Activated naive CD4-positive, alpha-beta T cell treated with anti-CD3 and anti-CD28 coated beads, Interleukin-2, amount 50 U/mL, for 24 hours (primary cell): ENCODE results near the gene GATA3.

Experiments used
- H3K27ac Mint-ChIP-seq: one replicate; pipeline ENCODE4 v1.8.0; 2021; ENCODE audit warnings: mild to moderate bottlenecking, mixed read lengths
- H3K27me3 Mint-ChIP-seq: one replicate; pipeline ENCODE4 v1.8.0; 2021; ENCODE audit warnings: mixed read lengths
- H3K36me3 Mint-ChIP-seq: one replicate; pipeline ENCODE4 v1.8.0; 2021; ENCODE audit warnings: mixed read lengths
- H3K4me1 Mint-ChIP-seq: one replicate; pipeline ENCODE4 v1.8.0; 2021; ENCODE audit warnings: mixed read lengths
- H3K4me3 Mint-ChIP-seq: one replicate; pipeline ENCODE4 v1.8.0; 2021; ENCODE audit warnings: mild to moderate bottlenecking, mixed read lengths
- H3K9me3 Mint-ChIP-seq: one replicate; pipeline ENCODE4 v1.8.0; 2021; ENCODE audit warnings: mixed read lengths

The GATA3 gene

GRCh38 chr10:8065651-8066050 lies 11.2 kb downstream of the GATA3 start:
- peak overlapping the region; percentile 73 for H3K4me3 Mint-ChIP-seq
- H3K27me3 Mint-ChIP-seq, result no peaks in the 10 kb centered on the region
- H3K4me1 Mint-ChIP-seq, result peaks cover 84% of the 10 kb centered on the region
- no peaks in the 10 kb centered on the region for H3K9me3 Mint-ChIP-seq
- H3K36me3 Mint-ChIP-seq, result peaks cover 29% of the 10 kb centered on the region
- peak overlapping the region; percentile 93 for H3K27ac Mint-ChIP-seq

GRCh38 chr10:8066124-8066523 lies 11.6 kb downstream of the GATA3 start:
- Mint-ChIP-seq H3K27me3 (no peaks in the 10 kb centered on the region), H3K36me3 (peaks cover 32% of the 10 kb centered on the region), H3K4me1 (peaks cover 84% of the 10 kb centered on the region), H3K4me3 (peak overlapping the region; percentile 73), H3K9me3 (no peaks in the 10 kb centered on the region), H3K27ac (peak overlapping the region; percentile 93)

GRCh38 chr10:8066797-8067196 lies 12.3 kb downstream of the GATA3 start:
- peak overlapping the region; percentile 93 for H3K27ac Mint-ChIP-seq
- no peak overlapping the region for H3K4me3 Mint-ChIP-seq
- H3K27me3 Mint-ChIP-seq, result no peaks in the 10 kb centered on the region
- H3K4me1 Mint-ChIP-seq, result peaks cover 86% of the 10 kb centered on the region
- peaks cover 33% of the 10 kb centered on the region for H3K36me3 Mint-ChIP-seq
- no peaks in the 10 kb centered on the region for H3K9me3 Mint-ChIP-seq

DNA sequence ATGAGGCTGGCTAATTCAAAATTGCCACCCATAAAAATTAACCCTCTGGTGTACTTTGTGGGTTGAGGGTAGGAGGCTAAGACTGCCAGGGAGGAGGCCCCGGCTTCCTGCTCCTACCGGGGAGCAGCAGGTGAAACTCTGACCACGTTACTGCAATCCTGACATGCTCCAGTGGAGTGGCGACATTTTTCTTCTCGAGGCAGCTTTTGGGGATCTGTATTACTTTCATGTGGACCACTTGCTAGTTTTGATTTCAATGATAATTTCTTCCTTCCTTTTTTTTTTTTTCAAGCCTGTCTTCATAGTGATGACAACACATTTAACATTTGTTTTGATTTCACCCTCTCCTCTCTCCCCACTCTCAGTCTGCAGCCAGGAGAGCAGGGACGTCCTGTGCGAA lies 14.6 kb downstream of the GATA3 start:
- no peak overlapping the region for H3K4me3 Mint-ChIP-seq
- peaks cover 43% of the 10 kb centered on the region for H3K36me3 Mint-ChIP-seq
- H3K27ac Mint-ChIP-seq, result peak overlapping the region; percentile 55
- H3K4me1 Mint-ChIP-seq, result peaks cover 84% of the 10 kb centered on the region
- H3K27me3 Mint-ChIP-seq, result no peaks in the 10 kb centered on the region
- H3K9me3 Mint-ChIP-seq, result no peaks in the 10 kb centered on the region

DNA sequence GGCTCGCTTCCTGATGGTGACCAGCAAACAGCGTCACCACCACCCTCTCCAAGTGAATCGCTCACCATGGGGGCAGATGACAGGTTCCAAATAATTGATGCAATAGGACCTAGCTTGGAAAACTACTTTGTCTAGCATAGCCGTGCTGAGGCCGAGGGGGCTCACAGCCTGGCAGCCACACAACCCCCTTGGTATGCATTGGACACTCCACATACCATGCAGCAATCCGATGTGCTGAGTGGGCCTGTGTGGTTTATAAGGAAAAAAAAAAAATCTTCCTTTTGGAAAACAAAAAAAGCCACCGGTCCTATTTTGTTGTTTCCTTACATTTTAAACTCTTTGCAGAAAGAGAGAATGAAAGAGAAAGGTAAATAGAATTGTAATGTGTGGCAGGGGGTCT lies 15.1 kb downstream of the GATA3 start:
- Mint-ChIP-seq H3K9me3 (no peaks in the 10 kb centered on the region), H3K4me3 (no peak overlapping the region), H3K27ac (no peak overlapping the region), H3K27me3 (no peaks in the 10 kb centered on the region), H3K36me3 (peaks cover 41% of the 10 kb centered on the region), H3K4me1 (peaks cover 82% of the 10 kb centered on the region)

DNA sequence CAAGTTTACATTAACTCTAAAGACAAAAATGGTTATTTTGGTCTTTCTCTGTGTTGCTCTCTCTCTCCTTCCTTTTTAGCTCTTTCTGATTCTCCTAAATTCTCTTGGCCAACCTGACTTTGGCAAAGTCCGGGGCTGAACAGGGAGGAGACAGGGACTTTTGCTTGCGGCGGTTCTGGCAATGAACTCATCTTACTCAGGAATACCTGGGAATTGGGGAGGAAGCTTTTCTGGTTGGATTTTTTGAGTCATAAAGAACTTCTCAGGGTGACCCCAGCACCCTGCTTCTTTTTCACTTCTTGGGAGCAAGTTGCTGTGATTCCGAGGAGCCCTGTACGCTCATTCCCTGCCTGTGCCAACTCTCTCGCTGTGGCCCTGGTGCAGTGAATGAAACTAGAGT lies 16.0 kb downstream of the GATA3 start:
- H3K27ac Mint-ChIP-seq, result peak overlapping the region; percentile 88
- peaks cover 82% of the 10 kb centered on the region for H3K4me1 Mint-ChIP-seq

DNA sequence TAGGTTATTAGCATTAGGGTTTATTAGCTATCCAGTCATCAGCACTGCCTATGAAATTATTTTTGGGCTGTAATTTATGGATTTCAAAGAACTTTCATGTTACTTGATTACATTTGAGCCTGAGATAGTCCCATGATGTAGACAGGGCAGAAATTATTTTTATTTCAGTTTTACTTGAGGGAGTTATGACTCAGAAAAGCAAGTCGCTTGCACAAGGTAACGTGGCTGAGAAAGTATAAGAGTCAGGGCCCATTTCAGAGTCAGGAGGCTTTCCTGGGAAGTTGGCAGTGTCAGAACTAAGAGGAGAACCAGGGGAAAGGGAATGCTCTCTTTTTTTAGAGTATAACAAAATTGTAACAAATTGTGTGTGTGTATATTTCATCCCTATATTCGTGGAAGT lies 16.5 kb downstream of the GATA3 start:
- H3K27me3 Mint-ChIP-seq, result no peaks in the 10 kb centered on the region
- H3K4me1 Mint-ChIP-seq, result peaks cover 80% of the 10 kb centered on the region
- H3K36me3 Mint-ChIP-seq, result peaks cover 41% of the 10 kb centered on the region
- no peak overlapping the region for H3K4me3 Mint-ChIP-seq
- H3K27ac Mint-ChIP-seq, result peak overlapping the region; percentile 88
- H3K9me3 Mint-ChIP-seq, result no peaks in the 10 kb centered on the region

More for the DNA sequence above, 16.0 kb downstream of the GATA3 start:
- Mint-ChIP-seq H3K36me3 (peaks cover 43% of the 10 kb centered on the region), H3K4me3 (no peak overlapping the region), H3K9me3 (no peaks in the 10 kb centered on the region), H3K27me3 (no peaks in the 10 kb centered on the region)

DNA sequence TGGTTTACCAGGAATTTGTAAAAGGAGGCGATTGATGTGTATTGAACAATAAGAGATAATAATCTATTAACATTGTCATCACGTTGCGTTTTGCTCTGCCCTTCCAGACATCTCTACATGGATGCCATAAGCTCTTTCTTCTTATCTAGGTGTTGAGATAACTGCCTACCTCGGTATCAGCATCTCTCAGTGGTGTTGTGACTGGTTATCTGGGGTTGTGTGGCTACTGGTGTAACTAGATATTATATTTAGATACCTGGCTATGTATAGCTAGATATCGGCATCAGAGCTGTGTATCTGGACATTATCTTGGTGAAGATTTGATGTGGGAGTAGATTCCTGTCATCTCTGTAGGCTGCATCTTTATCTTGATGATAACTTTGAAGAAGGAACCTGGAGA lies 17.2 kb downstream of the GATA3 start:
- no peaks in the 10 kb centered on the region for H3K9me3 Mint-ChIP-seq
- peaks cover 37% of the 10 kb centered on the region for H3K36me3 Mint-ChIP-seq
- peaks cover 73% of the 10 kb centered on the region for H3K4me1 Mint-ChIP-seq
- H3K27ac Mint-ChIP-seq, result peak overlapping the region; percentile 88
- H3K4me3 Mint-ChIP-seq, result no peak overlapping the region
- no peaks in the 10 kb centered on the region for H3K27me3 Mint-ChIP-seq

- peak overlapping the region; percentile 39 for H3K4me3 Mint-ChIP-seq
- peaks cover 33% of the 10 kb centered on the region for H3K36me3 Mint-ChIP-seq
- no peaks in the 10 kb centered on the region for H3K27me3 Mint-ChIP-seq
- peaks cover 67% of the 10 kb centered on the region for H3K4me1 Mint-ChIP-seq
- H3K9me3 Mint-ChIP-seq, result no peaks in the 10 kb centered on the region
- peak overlapping the region; percentile 63 for H3K27ac Mint-ChIP-seq
Observed at GRCh38 chr10:8072211-8072610, 17.7 kb downstream of the GATA3 start.

DNA sequence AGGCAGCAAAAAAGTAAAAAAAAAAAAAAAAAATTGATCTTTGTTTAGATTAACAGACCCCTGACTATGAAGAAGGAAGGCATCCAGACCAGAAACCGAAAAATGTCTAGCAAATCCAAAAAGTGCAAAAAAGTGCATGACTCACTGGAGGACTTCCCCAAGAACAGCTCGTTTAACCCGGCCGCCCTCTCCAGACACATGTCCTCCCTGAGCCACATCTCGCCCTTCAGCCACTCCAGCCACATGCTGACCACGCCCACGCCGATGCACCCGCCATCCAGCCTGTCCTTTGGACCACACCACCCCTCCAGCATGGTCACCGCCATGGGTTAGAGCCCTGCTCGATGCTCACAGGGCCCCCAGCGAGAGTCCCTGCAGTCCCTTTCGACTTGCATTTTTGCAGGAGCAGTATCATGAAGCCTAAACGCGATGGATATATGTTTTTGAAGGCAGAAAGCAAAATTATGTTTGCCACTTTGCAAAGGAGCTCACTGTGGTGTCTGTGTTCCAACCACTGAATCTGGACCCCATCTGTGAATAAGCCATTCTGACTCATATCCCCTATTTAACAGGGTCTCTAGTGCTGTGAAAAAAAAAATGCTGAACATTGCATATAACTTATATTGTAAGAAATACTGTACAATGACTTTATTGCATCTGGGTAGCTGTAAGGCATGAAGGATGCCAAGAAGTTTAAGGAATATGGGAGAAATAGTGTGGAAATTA lies 19.4 kb downstream of the GATA3 start:
- Mint-ChIP-seq H3K27ac (peak overlapping the region; percentile 84), H3K4me1 (peaks cover 54% of the 10 kb centered on the region), H3K36me3 (peaks cover 39% of the 10 kb centered on the region), H3K9me3 (no peaks in the 10 kb centered on the region), H3K4me3 (no peak overlapping the region), H3K27me3 (no peaks in the 10 kb centered on the region)

GRCh38 chr10:8074881-8075280 lies 20.4 kb downstream of the GATA3 start:
- Mint-ChIP-seq H3K27ac (no peak overlapping the region), H3K27me3 (no peaks in the 10 kb centered on the region), H3K9me3 (no peaks in the 10 kb centered on the region), H3K36me3 (peaks cover 36% of the 10 kb centered on the region), H3K4me3 (no peak overlapping the region), H3K4me1 (peaks cover 46% of the 10 kb centered on the region)

DNA sequence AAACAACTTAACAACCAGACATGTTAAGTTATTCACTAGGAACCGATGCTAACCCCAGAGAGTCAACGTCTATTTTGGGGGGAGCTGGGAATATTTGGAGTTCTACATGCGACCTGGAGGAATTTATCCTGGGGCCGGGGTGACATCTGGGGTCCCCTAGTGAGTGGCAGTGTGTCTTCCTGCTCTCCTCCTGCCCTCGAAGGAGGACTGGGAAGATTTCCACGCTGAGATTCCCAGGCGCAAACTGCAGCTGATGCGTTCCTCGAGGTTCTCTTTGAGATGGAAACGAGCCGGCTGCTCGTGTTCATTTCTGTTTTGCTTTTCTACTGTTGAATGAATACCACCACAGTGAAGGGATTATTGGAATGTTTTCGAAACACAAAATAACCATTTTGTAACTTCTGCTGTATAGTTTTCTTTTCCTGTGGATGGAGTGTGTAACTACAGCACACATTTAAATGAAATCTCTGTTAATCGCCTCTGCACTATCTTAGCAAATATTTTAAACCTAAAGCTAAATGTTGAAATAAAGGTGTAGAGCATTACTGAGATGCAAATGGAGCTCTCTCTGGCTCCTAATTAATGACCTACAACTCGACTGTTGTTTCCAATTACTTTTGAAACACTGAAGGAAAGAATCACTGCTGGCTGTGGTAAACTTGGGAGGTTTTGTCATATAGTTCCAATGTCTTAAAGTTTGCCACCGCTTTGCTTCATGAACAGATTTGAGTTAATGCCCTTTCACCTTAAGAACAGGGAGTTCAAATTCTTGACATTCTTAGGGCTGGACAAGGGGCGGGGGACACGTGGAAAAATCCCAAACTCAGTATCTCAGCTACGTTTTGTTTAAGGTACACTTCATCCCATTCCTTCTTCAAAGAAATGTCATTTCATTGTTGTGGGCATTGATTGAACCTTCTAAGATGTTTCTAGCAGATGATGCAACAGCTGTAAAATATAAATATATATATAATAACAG lies 21.1 kb downstream of the GATA3 start:
- H3K27me3 Mint-ChIP-seq, result no peaks in the 10 kb centered on the region
- no peak overlapping the region for H3K4me3 Mint-ChIP-seq
- H3K9me3 Mint-ChIP-seq, result no peaks in the 10 kb centered on the region
- H3K36me3 Mint-ChIP-seq, result peaks cover 35% of the 10 kb centered on the region
- peaks cover 43% of the 10 kb centered on the region for H3K4me1 Mint-ChIP-seq
- H3K27ac Mint-ChIP-seq, result peak overlapping the region; percentile 62

DNA sequence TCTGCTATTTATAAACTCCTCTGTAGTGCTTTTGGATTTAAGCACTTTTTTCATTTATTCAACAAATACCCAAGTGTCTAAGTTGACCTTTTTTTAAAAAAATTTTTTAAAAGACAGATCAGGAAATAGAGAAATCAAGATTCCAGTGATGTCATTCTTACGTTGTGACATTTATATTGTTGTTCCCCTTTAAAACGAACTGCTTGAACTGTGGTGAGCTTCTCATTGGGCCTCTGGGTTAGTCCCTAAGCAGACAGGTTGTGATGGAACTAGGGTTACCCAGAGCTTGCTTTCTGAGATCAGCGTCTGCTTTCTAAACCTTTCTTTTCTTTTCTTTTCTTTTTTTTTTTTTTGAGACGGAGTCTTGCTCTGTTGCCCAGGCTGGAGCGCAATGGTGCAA lies 22.4 kb downstream of the GATA3 start:
- Mint-ChIP-seq H3K27me3 (no peaks in the 10 kb centered on the region), H3K4me3 (no peak overlapping the region), H3K9me3 (no peaks in the 10 kb centered on the region), H3K27ac (no peak overlapping the region), H3K4me1 (peaks cover 29% of the 10 kb centered on the region), H3K36me3 (peaks cover 33% of the 10 kb centered on the region)

GRCh38 chr10:8078027-8078426 lies 23.5 kb downstream of the GATA3 start:
- Mint-ChIP-seq H3K4me1 (peaks cover 20% of the 10 kb centered on the region), H3K4me3 (no peak overlapping the region), H3K27ac (no peak overlapping the region), H3K9me3 (no peaks in the 10 kb centered on the region), H3K27me3 (no peaks in the 10 kb centered on the region), H3K36me3 (peaks cover 28% of the 10 kb centered on the region)

DNA sequence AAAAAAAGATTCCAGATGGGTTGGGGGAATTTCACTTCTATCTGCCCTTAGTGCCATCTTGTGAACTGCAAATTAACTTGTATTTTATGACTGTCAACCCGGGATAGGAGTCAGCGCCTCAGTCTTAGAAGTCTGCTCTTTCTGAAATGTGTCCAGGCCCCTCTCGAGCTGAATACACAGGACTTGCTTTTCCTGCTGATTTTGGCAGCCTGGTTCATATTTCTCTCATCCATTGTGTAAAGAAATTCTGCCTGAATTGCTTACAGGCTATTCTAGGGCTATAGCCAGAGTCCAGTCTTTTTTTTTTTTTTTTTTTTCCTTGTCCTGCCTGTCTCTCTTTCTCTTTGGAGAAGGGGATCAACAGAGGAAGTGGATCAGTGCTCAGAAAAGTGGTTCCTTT lies 24.6 kb downstream of the GATA3 start:
- Mint-ChIP-seq H3K4me3 (no peak overlapping the region), H3K4me1 (peaks cover 10% of the 10 kb centered on the region), H3K36me3 (peaks cover 22% of the 10 kb centered on the region), H3K9me3 (no peaks in the 10 kb centered on the region), H3K27ac (no peak overlapping the region), H3K27me3 (no peaks in the 10 kb centered on the region)

DNA sequence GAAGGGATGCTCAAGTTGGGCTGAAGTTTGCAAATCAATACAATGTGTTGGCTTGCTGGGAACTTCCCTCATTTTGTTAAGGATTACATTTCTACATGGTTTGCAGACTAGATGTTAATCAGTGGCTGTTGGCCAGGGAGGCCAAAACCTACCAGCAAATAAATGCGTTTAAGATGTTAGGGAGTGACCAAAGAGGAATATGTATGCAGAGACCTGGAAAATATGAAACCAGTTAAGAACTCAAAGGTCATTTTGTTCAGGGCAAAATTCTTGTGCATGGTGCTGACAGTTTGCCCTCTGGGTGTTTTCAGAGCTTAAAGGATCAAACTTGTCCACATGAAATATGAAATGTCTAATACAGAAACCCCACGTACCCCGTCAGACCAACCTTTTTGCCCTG lies 30.3 kb downstream of the GATA3 start:
- H3K36me3 Mint-ChIP-seq, result peaks cover 8% of the 10 kb centered on the region
- no peaks in the 10 kb centered on the region for H3K9me3 Mint-ChIP-seq
- no peak overlapping the region for H3K4me3 Mint-ChIP-seq
- peaks cover 15% of the 10 kb centered on the region for H3K4me1 Mint-ChIP-seq
- no peaks in the 10 kb centered on the region for H3K27me3 Mint-ChIP-seq
- H3K27ac Mint-ChIP-seq, result no peak overlapping the region
